BJ (cell line): ENCODE results near the gene PRDM12. TPM values are rescaled to one million over a fixed set of nuclear protein-coding genes. Genes with fewer than 3 reads are reported as not detected.
"Not testable (repeated sequence)": the region's sequence is repeated elsewhere in the genome, so short reads cannot be mapped to it uniquely, and the experiment has no call there.

ENCODE experiments used
- CTCF ChIA-PET: fragments of 350-600 bp; formaldehyde crosslinking; extraction: SDS; loops from one replicate; lab custom pipeline; 2021; ENCODE audit warnings: antibody characterized with exemption, inconsistent platforms; lab: Yijun Ruan, JAX
- POLR2A ChIA-PET: fragments of 300-600 bp; sonication (Branson Sonifier 250); formaldehyde crosslinking; extraction: SDS; loops from one replicate; lab custom pipeline; 2021; ENCODE audit warnings: antibody characterized with exemption; lab: Charles Lee
- DNase-seq: peaks from one replicate; pipeline ENCODE4 v3.0.0-alpha.2; 2011; ENCODE audit warnings: low read depth
- H3K27me3 ChIP-seq: 2 replicates; pipeline ENCODE4 v1.6.0; 2011; ENCODE audit warnings: low read length; ENCODE audit not compliant: control insufficient read depth, insufficient read depth
- H3K36me3 ChIP-seq: 2 replicates; pipeline ENCODE4 v1.5.1; 2011; ENCODE audit warnings: low read length; ENCODE audit not compliant: control insufficient read depth, insufficient read depth
- H3K4me3 ChIP-seq: 2 replicates; pipeline ENCODE4 v1.5.1; 2011; ENCODE audit warnings: low read depth, mild to moderate bottlenecking, control low read depth, low read length
- CTCF ChIP-seq: IDR thresholded peaks from 2 replicates; pipeline ENCODE4 v1.5.1; 2011; ENCODE audit warnings: low read depth, mild to moderate bottlenecking, control low read depth, inconsistent platforms, low read length, moderate library complexity; ENCODE audit not compliant: insufficient read depth
- polyA plus RNA-seq: library from polyadenylated mRNA; depleted of rRNA; stranded (reverse); fragments of >200 nt; gene quantifications from 2 replicates; pipeline ENCODE4 v1.2.3, GENCODE V29; 2011

Gene PRDM12
- polyA plus RNA-seq, 1 experiment: not detected

DNA sequence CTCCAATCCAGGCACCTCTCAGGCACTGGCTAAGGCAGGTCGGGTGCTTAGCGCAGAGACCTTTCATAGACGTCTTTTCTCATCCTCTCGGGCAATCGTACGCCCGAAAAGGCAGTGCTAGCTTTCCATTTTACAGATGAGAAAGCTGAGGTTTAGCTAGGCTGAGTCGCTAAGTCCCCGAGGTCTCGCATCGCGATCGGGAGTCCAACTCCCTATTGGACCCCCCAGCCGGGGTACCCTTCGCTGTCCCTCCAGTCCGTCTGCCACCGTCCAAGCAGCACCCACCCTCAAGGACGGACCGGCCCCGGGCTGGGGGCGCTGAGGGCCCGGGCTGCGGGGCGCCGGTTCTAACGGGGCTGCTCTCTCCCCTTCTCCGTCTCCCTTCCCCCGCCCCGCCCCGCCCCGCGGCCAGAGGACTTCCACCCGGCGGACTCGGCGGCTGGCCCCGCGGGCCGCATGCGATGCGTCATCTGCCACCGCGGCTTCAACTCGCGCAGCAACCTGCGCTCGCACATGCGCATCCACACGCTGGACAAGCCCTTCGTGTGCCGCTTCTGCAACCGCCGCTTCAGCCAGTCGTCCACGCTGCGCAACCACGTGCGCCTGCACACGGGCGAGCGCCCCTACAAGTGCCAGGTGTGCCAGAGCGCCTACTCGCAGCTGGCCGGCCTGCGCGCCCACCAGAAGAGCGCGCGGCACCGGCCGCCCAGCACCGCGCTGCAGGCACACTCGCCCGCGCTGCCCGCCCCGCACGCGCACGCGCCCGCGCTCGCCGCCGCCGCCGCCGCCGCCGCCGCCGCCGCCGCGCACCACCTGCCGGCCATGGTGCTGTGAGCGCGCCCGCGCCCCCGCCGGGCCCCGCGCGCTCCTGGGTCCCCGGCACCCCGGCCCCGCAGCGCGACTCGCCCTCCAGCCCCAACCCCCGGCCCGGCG, 16.7 kb downstream of the PRDM12 start:
- H3K27me3 ChIP-seq: peaks cover 9% of the 10 kb centered on the region
- TF ChIP-seq CTCF: no peak
- peak overlapping the region; percentile 45 for H3K4me3 ChIP-seq
- DNase-seq: peak; percentile 48
- ChIA-PET POLR2A (no interaction called here), CTCF (interaction anchor here (0.6 to 8.4 kb wide), 9 partner anchors 9 to 573 kb away, joined by 3 to 184 read pairs (median 4); partner anchors contain the start of gene EXOSC2)
- H3K36me3 ChIP-seq: no peaks in the 10 kb centered on the region

DNA sequence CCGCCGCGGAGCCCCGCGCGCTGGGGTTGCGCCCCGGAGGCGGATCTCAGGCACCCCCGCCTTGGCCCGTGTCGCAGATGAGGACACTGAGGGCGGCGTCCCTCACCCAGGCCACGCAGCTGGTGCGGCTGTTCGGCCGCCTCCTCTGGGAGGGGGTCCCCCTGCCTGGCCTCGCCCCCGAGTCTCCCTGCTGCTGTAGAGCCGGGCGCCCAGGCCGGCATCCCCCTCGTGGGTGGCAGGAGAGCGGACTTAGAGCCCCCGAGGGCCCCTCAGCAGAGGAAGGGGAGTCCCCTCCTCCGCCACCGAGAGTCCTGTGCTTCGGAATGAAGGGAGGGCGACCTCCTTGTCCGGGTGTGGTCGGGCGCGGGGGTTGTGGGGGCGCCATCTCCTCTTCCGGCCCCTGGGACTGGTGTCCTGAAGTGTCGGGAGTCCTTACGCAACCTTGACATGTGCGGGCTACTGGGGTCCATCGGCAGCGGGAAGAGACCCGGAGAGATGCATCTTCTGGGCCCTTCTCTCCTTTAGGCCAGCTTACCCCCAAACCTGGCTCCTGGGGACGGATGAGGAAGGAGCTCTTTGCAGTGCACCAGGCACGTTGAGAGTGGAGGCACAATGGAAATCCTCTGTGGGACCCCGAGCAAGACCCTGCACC, 17.5 kb downstream of the PRDM12 start:
- ChIA-PET CTCF (interaction anchor here (0.6 to 8.4 kb wide), 22 partner anchors 8 to 574 kb away, joined by 3 to 184 read pairs (median 4); partner anchors contain the start of gene EXOSC2), POLR2A (no interaction called here)
- no peak for TF ChIP-seq CTCF
- DNase-seq: no peak
- peaks cover 9% of the 10 kb centered on the region for H3K27me3 ChIP-seq
- H3K4me3 ChIP-seq: peak overlapping the region; percentile 42
- no peaks in the 10 kb centered on the region for H3K36me3 ChIP-seq

DNA sequence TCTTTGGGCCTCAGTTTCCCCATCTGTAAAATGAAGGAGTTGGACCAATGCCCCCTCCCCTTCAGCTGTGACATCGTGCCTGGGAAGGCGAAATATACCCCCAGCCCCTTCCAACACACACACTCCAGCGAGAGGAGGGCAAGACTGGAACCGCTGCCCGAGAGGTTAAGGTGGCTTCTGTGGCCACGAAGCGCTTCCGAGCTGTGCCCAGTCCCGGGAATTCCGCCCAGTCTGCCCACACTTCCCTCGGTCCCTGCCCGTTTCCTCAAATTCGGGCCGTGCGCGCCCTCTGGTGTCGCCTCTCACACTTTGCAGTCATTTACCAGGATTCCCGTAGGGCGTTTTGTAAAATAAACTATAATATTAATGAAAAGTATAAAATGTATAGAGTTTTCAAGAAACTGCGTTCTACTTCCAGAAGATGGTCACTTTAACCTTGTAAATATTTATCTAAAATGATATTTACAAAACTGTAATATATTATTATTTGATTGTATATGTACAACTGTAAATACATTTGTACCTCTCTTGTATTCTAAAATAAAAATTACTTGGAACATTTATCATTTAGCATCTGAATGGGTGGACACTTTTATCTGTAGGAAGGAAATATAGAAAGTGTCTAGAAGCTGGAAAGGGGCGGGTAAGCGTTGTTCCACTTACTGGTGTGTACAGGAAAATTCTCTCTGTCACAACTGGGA, 18.2 kb downstream of the PRDM12 start:
- Histone ChIP-seq H3K4me3 (no peak overlapping the region), H3K36me3 (no peaks in the 10 kb centered on the region), H3K27me3 (peaks cover 9% of the 10 kb centered on the region)
- POLR2A ChIA-PET: no interaction called here
- peak; percentile 86 for TF ChIP-seq CTCF
- no peak for DNase-seq
- CTCF ChIA-PET: interaction anchor here (0.6 to 8.4 kb wide), 24 partner anchors 8 to 574 kb away, joined by 3 to 184 read pairs (median 4); partner anchors contain the start of gene EXOSC2

GRCh38 chr9:130685104-130685503, 20.7 kb downstream of the PRDM12 start:
- no peak for DNase-seq
- H3K36me3 ChIP-seq: no peaks in the 10 kb centered on the region
- TF ChIP-seq CTCF: no peak
- H3K27me3 ChIP-seq: peaks cover 3% of the 10 kb centered on the region
- POLR2A ChIA-PET: no interaction called here
- H3K4me3 ChIP-seq: no peak overlapping the region
- CTCF ChIA-PET: interaction anchor here (1.4 to 8.4 kb wide), 8 partner anchors 8 to 579 kb away, joined by 3 to 184 read pairs (median 4); partner anchors contain the start of gene EXOSC2

DNA sequence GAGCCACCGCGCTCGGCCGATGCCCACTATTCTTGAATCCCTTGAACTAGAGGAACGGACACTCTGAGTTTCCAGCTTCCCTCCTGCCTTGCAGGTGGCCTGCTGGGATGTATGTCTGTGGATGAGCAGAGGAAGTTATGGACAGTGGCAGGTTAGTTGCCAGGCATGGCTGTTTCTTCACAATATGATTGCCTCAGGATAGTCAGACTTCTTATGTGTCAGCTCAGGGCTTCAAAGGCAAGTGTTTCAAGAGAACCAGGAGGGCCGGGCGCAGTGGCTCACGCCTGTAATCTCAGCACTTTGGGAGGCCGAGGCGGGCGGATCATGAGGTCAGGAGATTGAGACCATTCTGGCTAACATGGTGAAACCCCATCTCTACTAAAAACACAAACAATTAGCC, 21.6 kb downstream of the PRDM12 start:
- POLR2A ChIA-PET, H3K36me3 ChIP-seq, DNase-seq, H3K4me3 ChIP-seq, H3K27me3 ChIP-seq: not testable (repeated sequence)
- CTCF ChIA-PET: interaction anchor here (1.7 to 8.4 kb wide), 2 partner anchors 220 to 579 kb away, joined by 4 to 184 read pairs; no protein-coding TSS in a partner anchor
